HCT116 (cell line): Measurements from ENCODE around the gene ZFAND5. TPM values are rescaled to one million over a fixed set of nuclear protein-coding genes. Genes with fewer than 3 reads are reported as not detected.

Experiments used
- ATAC-seq: fragments of 200-7000 bp; cut with Tn5 transposase; 2 replicates; pipeline ENCODE4 v1.9.1; 2020; ENCODE audit warnings: mild to moderate bottlenecking, moderate library complexity
- BruUV-seq: library from RNA; stranded (reverse); fragments of 400-500 nt; replicated peaks from 2 replicates; lab custom pipeline; 2021; lab: Mats Ljungman, UMichigan
- CTCF ChIA-PET: fragments of 300-600 bp; sonication (Branson Sonifier 250); formaldehyde crosslinking; loops from one replicate; lab custom pipeline; 2021; ENCODE audit warnings: antibody characterized with exemption; lab: Charles Lee
- POLR2A ChIA-PET: fragments of 300-600, 350-600 bp; sonication (Branson Sonifier 250); formaldehyde crosslinking; loops from one replicate; lab custom pipeline; 2021; ENCODE audit warnings: antibody characterized with exemption; lab: Charles Lee
- RAD21 ChIA-PET, 2 experiments: fragments of 300-600 bp; sonication (Branson Sonifier 250); formaldehyde crosslinking; loops; one replicate each; lab custom pipeline; 2023; ENCODE audit warnings: low total read pairs in 2 of 2; ENCODE audit not compliant: uncharacterized antibody in 2 of 2, unreplicated experiment in 2 of 2, low non-redundant PET in 1 of 2; lab: Charles Lee
- DNase-seq: peaks from one replicate; pipeline ENCODE4 v3.0.0-alpha.2; 2010; ENCODE audit warnings: low read depth, low spot score
- H2AFZ ChIP-seq: fragments of 200-600 bp; shearing (Covaris generic), sonication (generic); 2 replicates; pipeline ENCODE4 v1.6.1; 2017; ENCODE audit warnings: low read depth, mixed run types, mixed read lengths, antibody characterized with exemption, low read length; ENCODE audit not compliant: poor library complexity, severe bottlenecking
- H3K27ac ChIP-seq: 2 replicates; pipeline ENCODE4 v1.5.1; 2012; ENCODE audit warnings: low read depth, low read length
- H3K27me3 ChIP-seq: fragments of 200-600 bp; sonication (generic); 2 replicates; pipeline ENCODE4 v1.6.1; 2016; ENCODE audit warnings: mixed run types, low read length, mixed read lengths; ENCODE audit not compliant: insufficient read depth
- H3K36me3 ChIP-seq, 2 experiments: fragments of 200-500 bp in 1 of 2; fragments of 200-600 bp in 1 of 2; sonication (Bioruptor generic) in 1 of 2; sonication (generic) in 1 of 2; 2 replicates each; pipeline versions ENCODE4 v1.5.1 to v1.6.1; 2014 to 2016; ENCODE audit warnings: low read length in 2 of 2, inconsistent platforms in 1 of 2, mixed read lengths in 1 of 2, mixed run types in 1 of 2; ENCODE audit not compliant: insufficient read depth in 2 of 2, control insufficient read depth in 1 of 2
- H3K4me1 ChIP-seq, 2 experiments: fragments of 200-600 bp in 1 of 2; sonication (generic) in 1 of 2; 2 replicates each; pipeline versions ENCODE4 v1.5.1 to v1.6.1; 2012 to 2017; ENCODE audit warnings: low read length in 2 of 2, inconsistent platforms in 1 of 2, mild to moderate bottlenecking in 1 of 2, mixed read lengths in 1 of 2, mixed run types in 1 of 2, moderate library complexity in 1 of 2; ENCODE audit not compliant: insufficient read depth in 2 of 2, control insufficient read depth in 1 of 2
- H3K4me2 ChIP-seq: fragments of 200-600 bp; sonication (generic); 2 replicates; pipeline ENCODE4 v1.6.1; 2017; ENCODE audit warnings: mixed run types, low read length, mixed read lengths
- H3K4me3 ChIP-seq, 2 experiments: fragments of 200-600 bp in 1 of 2; sonication (generic) in 1 of 2; replicated peaks in 1 of 2; 2 replicates each; pipeline ENCODE4 v1.5.1; 2011 to 2016; ENCODE audit warnings: low read length in 2 of 2, control low read depth in 1 of 2, low read depth in 1 of 2, mild to moderate bottlenecking in 1 of 2, mixed read lengths in 1 of 2, mixed run types in 1 of 2
- H3K79me2 ChIP-seq: fragments of 200-600 bp; sonication (generic); 2 replicates; pipeline ENCODE4 v1.6.1; 2017; ENCODE audit warnings: mild to moderate bottlenecking, mixed run types, low read length, moderate library complexity, mixed read lengths; ENCODE audit not compliant: insufficient read depth
- H3K9ac ChIP-seq: fragments of 200-600 bp; sonication (generic); 2 replicates; pipeline ENCODE4 v1.6.1; 2016; ENCODE audit warnings: low read length, mixed read lengths
- H3K9me2 ChIP-seq: fragments of 200-600 bp; sonication (generic), shearing (Covaris generic); 2 replicates; pipeline ENCODE4 v1.6.1; 2017; ENCODE audit warnings: mixed run types, mild to moderate bottlenecking, moderate library complexity; ENCODE audit not compliant: insufficient read depth
- H3K9me3 ChIP-seq, 2 experiments: fragments of 200-500 bp in 1 of 2; fragments of 200-600 bp in 1 of 2; sonication (Bioruptor generic) in 1 of 2; sonication (generic) in 1 of 2; 2 replicates each; pipeline ENCODE4 v1.6.1; 2014 to 2017; ENCODE audit warnings: low read length in 2 of 2, mixed read lengths in 2 of 2, inconsistent platforms in 1 of 2, low read depth in 1 of 2, mild to moderate bottlenecking in 1 of 2, mixed run types in 1 of 2, moderate library complexity in 1 of 2; ENCODE audit not compliant: control insufficient read depth in 1 of 2, insufficient read depth in 1 of 2
- H4K20me1 ChIP-seq: fragments of 200-600 bp; sonication (generic), shearing (Covaris generic); 2 replicates; pipeline ENCODE4 v1.6.1; 2017; ENCODE audit warnings: mixed run types, mild to moderate bottlenecking, moderate library complexity; ENCODE audit not compliant: insufficient read depth
- CEBPB ChIP-seq: IDR thresholded peaks from 2 replicates; pipeline ENCODE4 v1.6.1; 2012; ENCODE audit warnings: low read depth
- EGR1 ChIP-seq: IDR thresholded peaks from 2 replicates; pipeline ENCODE4 v1.6.1; 2012; ENCODE audit warnings: low read depth
- EZH2phosphoT487 ChIP-seq: fragments of 200-600 bp; IDR thresholded peaks from 2 replicates; pipeline ENCODE4 v1.6.1; 2018; ENCODE audit warnings: antibody characterized with exemption, borderline replicate concordance
- FOSL1 ChIP-seq: IDR thresholded peaks from 2 replicates; pipeline ENCODE4 v1.6.1; 2012; ENCODE audit warnings: low read depth
- POLR2AphosphoS5 ChIP-seq: IDR thresholded peaks from 2 replicates; pipeline ENCODE4 v1.6.1; 2011; ENCODE audit warnings: mild to moderate bottlenecking, low read depth, low read length, moderate library complexity
- SP1 ChIP-seq: IDR thresholded peaks from 2 replicates; pipeline ENCODE4 v1.6.1; 2012; ENCODE audit warnings: low read depth
- SRF ChIP-seq: IDR thresholded peaks from 2 replicates; pipeline ENCODE4 v1.6.1; 2012; ENCODE audit warnings: low read depth
- TCF7L2 ChIP-seq: IDR thresholded peaks from 2 replicates; pipeline ENCODE4 v1.7.0; 2011; ENCODE audit warnings: borderline replicate concordance, inconsistent platforms; ENCODE audit not compliant: insufficient read depth, insufficient read length; ENCODE audit errors: extremely low read depth
- ZNF274 ChIP-seq: fragments of 200-500 bp; sonication (Bioruptor generic); IDR thresholded peaks from 2 replicates; pipeline ENCODE4 v1.6.1; 2014; ENCODE audit warnings: mild to moderate bottlenecking, low read depth, low read length, inconsistent platforms
- intact Hi-C: fragments of 100-400 bp; cut with micrococcal nuclease; formaldehyde crosslinking; loops from 2 replicates; pipeline ENCODE4 v1.10.0; 2022
- total RNA-seq: library from RNA; stranded (reverse); gene quantifications from one replicate; pipeline ENCODE4 v1.2.1, GENCODE V29; 2021; ENCODE audit not compliant: unreplicated experiment
- TF ChIP-seq, protein P1 (sequence below): IDR thresholded peaks from 2 replicates; pipeline ENCODE4 v1.6.1; 2012

Gene ZFAND5
- total RNA-seq, 1 experiment from 2014 or later = 128 TPM

DNA sequence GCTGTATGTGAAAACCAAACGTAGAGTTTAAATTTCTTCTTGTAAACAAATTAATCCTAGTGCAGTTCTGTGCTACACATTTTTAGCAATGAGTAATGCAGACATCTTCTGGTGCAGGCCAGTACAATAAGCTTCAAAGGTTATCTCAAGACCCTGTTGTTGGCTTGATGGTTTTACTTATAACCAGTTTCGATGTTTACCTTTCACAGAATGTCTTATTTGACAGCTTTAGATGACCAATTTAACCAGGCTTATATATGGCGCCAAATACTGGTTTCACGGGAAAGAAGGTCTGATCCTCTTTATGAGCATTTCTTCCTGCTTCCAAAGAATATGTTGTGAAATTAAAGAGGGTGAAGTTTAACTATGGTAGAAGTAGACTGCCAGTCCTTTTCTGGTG, 9.9 kb downstream of the ZFAND5 start:
- Histone ChIP-seq H3K79me2 (peaks cover 48% of the 10 kb centered on the region), H3K4me3 (no peak overlapping the region), H3K36me3 (peaks cover 49 to 54% of the 10 kb centered on the region in 2 experiments), H3K9ac (no peak overlapping the region), H4K20me1 (peaks cover 32% of the 10 kb centered on the region; the same call in 1 of the 2 replicates), H2AFZ (no peak overlapping the region), H3K27me3 (no peaks in the 10 kb centered on the region), H3K9me3 (no peaks in the 10 kb centered on the region), H3K4me2 (no peak overlapping the region), H3K4me1 (no peaks in the 10 kb centered on the region), H3K9me2 (no peaks in the 10 kb centered on the region), H3K27ac (no peak overlapping the region)
- ChIA-PET RAD21 (no interaction called here), POLR2A (interaction anchor here (0.9 kb wide), 1 partner anchor 40 kb away, joined by 3 read pairs; no protein-coding TSS in a partner anchor), CTCF (no interaction called here)
- DNase-seq (no peak), ATAC-seq (no peak)
- intact Hi-C loops = no loop called here
- TF ChIP-seq FOSL1 = no peak
- TF ChIP-seq POLR2AphosphoS5 = peak; percentile 28; the same call in 1 of the 2 replicates
- BruUV-seq = no TSS peak

DNA sequence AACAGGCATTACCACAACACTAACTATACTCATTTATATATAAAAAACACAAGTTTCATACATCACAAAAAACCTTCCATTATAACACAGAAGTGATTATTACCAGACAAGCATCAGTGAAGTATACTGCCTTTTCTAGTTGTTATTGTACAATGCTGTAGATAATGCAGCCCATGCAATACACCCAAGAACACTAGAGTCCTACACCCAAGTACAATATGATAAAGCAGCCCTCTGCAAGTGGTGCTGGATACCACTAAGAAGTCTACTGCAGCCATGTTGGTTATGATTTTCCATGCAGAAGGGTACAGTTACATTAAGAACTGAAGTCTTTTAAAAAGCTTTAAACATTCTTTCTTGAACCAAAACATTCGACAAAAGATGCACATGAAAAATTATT, 10.3 kb downstream of the ZFAND5 start:
- ATAC-seq (no peak), DNase-seq (no peak)
- ChIA-PET POLR2A (interaction anchor here (0.9 kb wide), 1 partner anchor 39 kb away, joined by 3 read pairs; no protein-coding TSS in a partner anchor), RAD21 (no interaction called here), CTCF (no interaction called here)
- Histone ChIP-seq H3K4me1 (no peaks in the 10 kb centered on the region), H2AFZ (no peak overlapping the region), H3K9ac (no peak overlapping the region), H3K36me3 (peaks cover 45 to 50% of the 10 kb centered on the region in 2 experiments), H3K79me2 (peaks cover 44% of the 10 kb centered on the region), H3K4me2 (no peak overlapping the region), H3K4me3 (no peak overlapping the region), H3K27ac (no peak overlapping the region), H3K9me2 (no peaks in the 10 kb centered on the region), H3K9me3 (no peaks in the 10 kb centered on the region), H4K20me1 (peaks cover 28% of the 10 kb centered on the region; the same call in 1 of the 2 replicates), H3K27me3 (no peaks in the 10 kb centered on the region)
- no TSS peak for BruUV-seq
- TF ChIP-seq, protein P1, sequence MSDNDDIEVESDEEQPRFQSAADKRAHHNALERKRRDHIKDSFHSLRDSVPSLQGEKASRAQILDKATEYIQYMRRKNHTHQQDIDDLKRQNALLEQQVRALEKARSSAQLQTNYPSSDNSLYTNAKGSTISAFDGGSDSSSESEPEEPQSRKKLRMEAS = no peak
- no peak for TF ChIP-seq CEBPB
- no peak for TF ChIP-seq TCF7L2
- TF ChIP-seq SP1 = no peak
- no peak for TF ChIP-seq ZNF274
- no peak for TF ChIP-seq EGR1
- no peak for TF ChIP-seq FOSL1
- no peak for TF ChIP-seq SRF
- TF ChIP-seq EZH2phosphoT487 = no peak
- intact Hi-C loops = no loop called here
